Activated T-helper 17 cell treated with anti-CD3 and anti-CD28 coated beads, Interleukin-2, amount 50 U/mL, for 72 hours (primary cell): Measurements from ENCODE around the gene CCDC57. TPM values are rescaled to one million over a fixed set of nuclear protein-coding genes. Genes with fewer than 3 reads are reported as not detected.

Experiments
- ATAC-seq: fragments of 150-1000 bp; cut with Tn5 transposase; replicated peaks from 2 replicates; pipeline ENCODE4 v1.10.0; 2021; ENCODE audit warnings: mild to moderate bottlenecking, moderate library complexity
- H3K27ac Mint-ChIP-seq: one replicate; pipeline ENCODE4 v1.8.0; 2022; ENCODE audit warnings: mixed read lengths
- H3K27me3 Mint-ChIP-seq: one replicate; pipeline ENCODE4 v1.8.0; 2022; ENCODE audit warnings: mixed read lengths
- H3K36me3 Mint-ChIP-seq: one replicate; pipeline ENCODE4 v1.8.0; 2022; ENCODE audit warnings: low read depth, mild to moderate bottlenecking, mixed read lengths
- H3K4me1 Mint-ChIP-seq: one replicate; pipeline ENCODE4 v1.8.0; 2022; ENCODE audit warnings: mixed read lengths
- H3K4me3 Mint-ChIP-seq: one replicate; pipeline ENCODE4 v1.8.0; 2022; ENCODE audit warnings: mild to moderate bottlenecking, mixed read lengths
- H3K9me3 Mint-ChIP-seq: one replicate; pipeline ENCODE4 v1.8.0; 2022; ENCODE audit warnings: mixed read lengths
- total RNA-seq, 2 donors: library from RNA; stranded (reverse); gene quantifications; one replicate each; pipeline ENCODE4 v1.2.3, GENCODE V29; 2022

The CCDC57 gene
- total RNA-seq, 2 donors from 2014 or later = 36.9 to 37.7 TPM

- no peaks in the 10 kb centered on the region for H3K9me3 Mint-ChIP-seq
- H3K4me1 Mint-ChIP-seq = peaks cover 35% of the 10 kb centered on the region
- peak overlapping the region; percentile 65 for H3K4me3 Mint-ChIP-seq
- peak overlapping the region; percentile 96 for H3K27ac Mint-ChIP-seq
- H3K27me3 Mint-ChIP-seq = no peaks in the 10 kb centered on the region
- ATAC-seq = peak; percentile 59
- H3K36me3 Mint-ChIP-seq = peaks cover 95% of the 10 kb centered on the region
These were observed 28.7 kb upstream of the CCDC57 start for GRCh38 chr17:82241183-82241925.

DNA sequence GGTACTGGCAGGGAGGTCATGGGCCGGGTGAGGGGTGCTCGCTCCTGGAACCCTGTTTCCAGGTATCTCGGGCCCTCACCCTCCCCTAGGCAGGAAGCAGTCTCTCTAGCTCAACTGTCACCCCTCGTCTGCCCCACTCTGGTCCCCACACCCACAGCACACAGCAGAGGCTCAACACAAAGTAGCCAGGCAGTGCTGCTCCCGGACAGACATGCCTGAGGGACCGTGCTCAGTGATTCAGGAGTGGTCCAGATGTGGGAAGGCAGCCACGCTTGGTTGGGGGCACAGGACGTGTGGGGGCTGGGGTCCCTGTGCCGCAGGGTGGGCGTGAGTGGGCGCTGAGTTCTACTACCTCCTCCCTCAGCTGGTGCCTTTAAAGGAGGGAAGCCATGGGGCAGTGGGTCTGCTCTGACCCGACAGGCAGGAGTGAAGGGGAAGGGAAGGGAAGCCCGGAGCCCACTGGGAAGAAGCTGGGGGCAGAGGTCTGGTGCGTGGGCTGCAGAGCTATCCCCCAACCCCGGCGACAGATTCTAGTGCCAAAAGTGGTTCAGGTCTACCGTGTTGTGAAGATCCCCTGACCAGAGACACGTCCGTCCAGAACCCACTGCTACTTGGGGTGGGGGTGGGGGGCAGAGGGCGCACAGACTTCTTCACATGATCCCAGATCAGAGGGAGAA lies 28.0 kb upstream of the CCDC57 start:
- peak; percentile 2 for ATAC-seq
- peak overlapping the region; percentile 65 for H3K4me3 Mint-ChIP-seq
- H3K36me3 Mint-ChIP-seq = peaks cover 95% of the 10 kb centered on the region
- no peaks in the 10 kb centered on the region for H3K27me3 Mint-ChIP-seq
- H3K9me3 Mint-ChIP-seq = no peaks in the 10 kb centered on the region
- H3K27ac Mint-ChIP-seq = peak overlapping the region; percentile 96
- peaks cover 35% of the 10 kb centered on the region for H3K4me1 Mint-ChIP-seq

DNA sequence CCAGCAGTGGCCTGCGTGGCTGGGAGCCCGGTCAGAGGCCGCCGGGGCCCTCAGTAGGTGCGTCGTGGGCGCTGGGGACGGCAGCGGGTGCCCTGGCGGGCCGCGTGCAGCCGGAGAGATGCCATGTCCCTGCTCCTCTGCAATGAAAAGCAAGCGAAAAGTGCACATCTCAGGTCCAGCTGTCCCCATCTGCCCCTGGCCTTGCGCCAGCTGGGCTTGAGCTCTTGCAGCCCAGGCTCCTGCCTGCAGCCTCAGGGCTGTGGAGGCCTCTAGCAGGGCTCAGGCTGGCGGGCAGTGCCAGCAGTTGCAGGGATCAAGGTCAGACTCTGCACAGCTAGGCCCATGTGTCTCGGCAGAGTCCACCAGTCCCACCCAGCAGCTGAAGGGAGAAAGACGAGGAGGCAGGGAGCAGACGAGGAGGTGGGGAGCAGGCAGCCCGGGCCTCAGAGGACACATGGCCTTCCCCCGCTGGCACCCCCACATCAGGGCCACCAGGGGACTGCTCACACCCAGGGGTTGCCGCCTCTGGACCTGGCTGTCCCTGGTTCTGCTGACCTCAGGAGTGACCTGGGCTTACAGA lies 27.4 kb upstream of the CCDC57 start:
- Mint-ChIP-seq H3K36me3 (peaks cover 95% of the 10 kb centered on the region), H3K27ac (peak overlapping the region; percentile 96), H3K27me3 (no peaks in the 10 kb centered on the region), H3K9me3 (no peaks in the 10 kb centered on the region), H3K4me3 (peak overlapping the region; percentile 65), H3K4me1 (peaks cover 35% of the 10 kb centered on the region)
- ATAC-seq = peak; percentile 0

DNA sequence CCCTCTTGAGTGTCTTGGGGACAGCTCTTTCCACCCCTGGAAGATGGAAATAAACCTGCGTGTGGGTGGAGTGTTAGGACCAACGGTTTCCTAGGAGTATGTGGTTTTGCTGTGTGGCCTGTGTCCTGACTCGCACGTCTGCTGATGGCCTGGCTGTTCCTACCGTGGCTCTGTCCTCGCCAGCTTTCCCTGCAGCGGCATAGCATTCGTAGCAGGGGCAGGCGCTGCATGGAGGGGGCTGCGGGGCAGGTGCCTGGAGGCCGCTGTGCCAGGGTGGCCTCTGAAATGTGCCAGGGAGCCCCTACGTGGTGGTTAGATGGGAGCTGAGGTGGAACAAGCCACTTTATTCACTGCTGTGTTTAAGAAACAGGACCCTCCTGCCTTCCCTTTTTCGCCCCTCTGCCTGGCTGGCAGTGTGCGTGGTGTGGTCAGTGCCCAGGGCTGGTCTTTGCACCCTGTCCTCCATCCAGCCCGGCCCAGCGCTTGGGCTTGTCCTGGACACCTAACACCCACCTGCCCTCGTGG lies 26.8 kb upstream of the CCDC57 start:
- Mint-ChIP-seq H3K9me3 (no peaks in the 10 kb centered on the region), H3K4me1 (peaks cover 31% of the 10 kb centered on the region), H3K4me3 (peak overlapping the region; percentile 65), H3K27ac (no peak overlapping the region), H3K36me3 (peaks cover 95% of the 10 kb centered on the region), H3K27me3 (no peaks in the 10 kb centered on the region)
- ATAC-seq = peak; percentile 0

DNA sequence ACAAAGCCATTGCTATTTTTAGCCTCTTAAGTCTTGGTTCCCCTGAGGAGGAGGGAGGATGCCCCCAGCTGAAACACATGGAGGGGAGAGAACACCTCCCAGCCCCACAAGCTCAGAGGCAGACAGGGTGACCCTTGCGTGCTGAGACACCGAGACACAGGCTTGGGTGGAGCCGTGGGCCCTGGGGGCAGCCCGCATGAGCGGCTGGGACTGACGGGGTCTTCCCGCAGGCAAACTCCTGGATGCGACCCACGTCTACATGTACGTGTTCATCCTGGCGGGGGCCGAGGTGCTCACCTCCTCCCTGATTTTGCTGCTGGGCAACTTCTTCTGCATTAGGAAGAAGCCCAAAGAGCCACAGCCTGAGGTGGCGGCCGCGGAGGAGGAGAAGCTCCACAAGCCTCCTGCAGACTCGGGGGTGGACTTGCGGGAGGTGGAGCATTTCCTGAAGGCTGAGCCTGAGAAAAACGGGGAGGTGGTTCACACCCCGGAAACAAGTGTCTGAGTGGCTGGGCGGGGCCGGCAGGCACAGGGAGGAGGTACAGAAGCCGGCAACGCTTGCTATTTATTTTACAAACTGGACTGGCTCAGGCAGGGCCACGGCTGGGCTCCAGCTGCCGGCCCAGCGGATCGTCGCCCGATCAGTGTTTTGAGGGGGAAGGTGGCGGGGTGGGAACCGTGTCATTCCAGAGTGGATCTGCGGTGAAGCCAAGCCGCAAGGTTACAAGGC lies 26.0 kb upstream of the CCDC57 start:
- Mint-ChIP-seq H3K27me3 (no peaks in the 10 kb centered on the region), H3K4me3 (peak overlapping the region; percentile 65), H3K27ac (peak overlapping the region; percentile 82), H3K9me3 (no peaks in the 10 kb centered on the region), H3K36me3 (peaks cover 95% of the 10 kb centered on the region), H3K4me1 (peaks cover 23% of the 10 kb centered on the region)
- peak; percentile 57 for ATAC-seq

DNA sequence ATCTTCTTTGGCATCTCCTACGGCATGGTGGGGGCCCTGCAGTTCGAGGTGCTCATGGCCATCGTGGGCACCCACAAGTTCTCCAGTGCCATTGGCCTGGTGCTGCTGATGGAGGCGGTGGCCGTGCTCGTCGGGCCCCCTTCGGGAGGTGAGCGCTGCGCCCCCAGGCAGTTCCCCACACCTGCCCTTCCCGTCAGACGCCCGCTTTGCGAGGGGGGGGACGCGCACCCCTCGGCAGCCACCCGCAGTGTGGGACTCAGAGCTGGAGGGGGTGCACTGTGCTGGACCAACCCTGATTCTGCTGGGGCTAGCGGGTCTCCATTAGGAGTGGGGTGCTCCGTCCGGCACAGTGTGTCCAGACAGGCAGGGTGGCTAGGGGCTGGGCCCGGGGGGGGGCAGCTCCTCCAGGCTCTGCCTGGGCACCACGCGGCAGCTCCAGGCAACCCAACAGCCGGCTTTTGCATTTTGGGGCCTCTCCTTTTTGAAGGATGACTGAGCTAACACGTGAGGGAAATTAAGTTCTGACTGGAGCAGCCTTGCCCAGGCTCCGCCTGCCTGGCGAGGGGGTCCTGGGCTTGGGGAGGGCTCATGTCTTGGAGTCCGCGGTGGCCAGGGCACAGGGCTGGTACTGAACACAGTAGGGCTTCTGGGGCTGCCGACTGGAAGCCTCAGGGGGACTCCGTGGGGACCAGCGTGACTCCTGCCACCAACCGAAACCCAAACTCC lies 25.3 kb upstream of the CCDC57 start:
- no peak for ATAC-seq
- no peaks in the 10 kb centered on the region for H3K27me3 Mint-ChIP-seq
- H3K27ac Mint-ChIP-seq = peak overlapping the region; percentile 82
- peaks cover 95% of the 10 kb centered on the region for H3K36me3 Mint-ChIP-seq
- H3K4me3 Mint-ChIP-seq = peak overlapping the region; percentile 65
- H3K4me1 Mint-ChIP-seq = peaks cover 23% of the 10 kb centered on the region
- H3K9me3 Mint-ChIP-seq = no peaks in the 10 kb centered on the region

- peak overlapping the region; percentile 82 for H3K27ac Mint-ChIP-seq
- no peaks in the 10 kb centered on the region for H3K9me3 Mint-ChIP-seq
- H3K27me3 Mint-ChIP-seq = no peaks in the 10 kb centered on the region
- peaks cover 18% of the 10 kb centered on the region for H3K4me1 Mint-ChIP-seq
- no peak for ATAC-seq
- H3K4me3 Mint-ChIP-seq = peak overlapping the region; percentile 65
- peaks cover 90% of the 10 kb centered on the region for H3K36me3 Mint-ChIP-seq
These were observed 24.6 kb upstream of the CCDC57 start for GRCh38 chr17:82237083-82237745.

DNA sequence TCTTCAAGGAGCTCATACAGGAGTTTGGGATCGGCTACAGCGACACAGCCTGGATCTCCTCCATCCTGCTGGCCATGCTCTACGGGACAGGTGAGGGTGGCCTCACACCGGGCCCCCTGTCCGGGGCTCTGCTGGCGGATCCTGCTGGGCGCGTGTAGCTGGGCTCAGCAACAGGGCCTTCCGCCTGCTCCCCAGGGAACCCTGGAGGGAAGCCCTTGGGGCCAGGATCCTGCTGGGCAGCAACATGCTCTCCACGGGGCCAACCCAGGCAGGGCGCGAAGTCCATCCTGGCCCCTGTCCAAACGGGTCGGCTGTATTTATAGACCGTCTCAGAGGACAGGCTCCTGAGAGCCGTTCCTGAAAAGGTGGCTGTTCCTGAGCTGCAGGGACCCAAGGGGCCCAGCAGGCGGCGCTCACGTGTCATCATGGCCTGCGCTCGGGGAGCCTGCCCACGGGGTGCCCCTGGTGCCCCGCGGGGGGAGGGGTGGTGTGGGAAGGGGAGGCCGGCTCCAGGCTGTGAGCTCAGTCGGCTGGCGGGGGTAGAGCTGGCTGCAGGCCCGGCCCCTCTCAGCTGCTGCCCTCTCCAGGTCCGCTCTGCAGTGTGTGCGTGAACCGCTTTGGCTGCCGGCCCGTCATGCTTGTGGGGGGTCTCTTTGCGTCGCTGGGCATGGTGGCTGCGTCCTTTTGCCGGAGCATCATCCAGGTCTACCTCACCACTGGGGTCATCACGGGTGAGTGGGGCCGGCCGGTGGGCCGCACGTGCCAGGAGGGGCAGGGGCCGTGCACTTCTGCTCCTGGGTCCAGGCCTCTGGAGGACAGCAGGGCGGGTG lies 23.7 kb upstream of the CCDC57 start:
- H3K4me3 Mint-ChIP-seq = peak overlapping the region; percentile 53
- peak overlapping the region; percentile 43 for H3K27ac Mint-ChIP-seq
- H3K36me3 Mint-ChIP-seq = peaks cover 81% of the 10 kb centered on the region
- peaks cover 15% of the 10 kb centered on the region for H3K4me1 Mint-ChIP-seq
- H3K9me3 Mint-ChIP-seq = no peaks in the 10 kb centered on the region
- no peaks in the 10 kb centered on the region for H3K27me3 Mint-ChIP-seq
- no peak for ATAC-seq

GRCh38 chr17:82235775-82236141 lies 23.1 kb upstream of the CCDC57 start:
- Mint-ChIP-seq H3K27ac (peak overlapping the region; percentile 43), H3K27me3 (no peaks in the 10 kb centered on the region), H3K9me3 (no peaks in the 10 kb centered on the region), H3K36me3 (peaks cover 76% of the 10 kb centered on the region), H3K4me3 (peak overlapping the region; percentile 53), H3K4me1 (peaks cover 13% of the 10 kb centered on the region)
- no peak for ATAC-seq

DNA sequence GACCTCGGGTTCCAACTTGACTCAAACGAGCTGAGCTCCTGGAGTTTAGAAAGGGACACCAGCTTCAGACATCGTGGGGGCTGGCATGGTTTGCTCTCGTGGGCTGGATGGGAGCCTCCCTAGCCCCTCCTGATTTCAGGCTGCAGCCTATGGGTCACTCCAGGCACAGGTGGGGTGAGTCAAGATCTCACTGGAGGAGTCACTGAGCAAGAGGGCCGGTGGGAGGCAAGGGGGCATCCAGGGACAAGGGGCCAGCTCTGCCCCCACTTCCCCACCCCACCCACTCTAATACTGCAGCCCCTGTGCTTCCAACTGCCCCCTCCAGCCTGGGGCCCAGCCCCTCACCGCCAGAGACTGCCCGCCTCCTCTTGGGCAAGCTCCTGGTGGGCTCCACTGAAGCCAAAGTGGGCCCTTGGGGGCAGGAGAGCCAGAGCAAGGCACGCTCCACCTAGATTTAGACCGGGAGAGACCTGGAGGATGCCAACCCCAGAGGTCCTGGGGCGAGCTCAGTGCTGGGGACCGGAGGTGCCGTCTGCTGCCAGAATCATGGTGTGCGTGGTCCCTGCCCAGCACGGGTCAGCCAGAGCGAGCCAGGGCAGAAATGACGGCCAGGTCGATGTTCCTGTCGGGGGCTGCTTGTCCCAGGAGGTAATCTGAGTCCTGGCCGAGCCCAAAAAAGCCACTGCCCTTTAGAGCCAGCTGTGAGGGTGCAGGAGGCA lies 22.6 kb upstream of the CCDC57 start:
- Mint-ChIP-seq H3K4me1 (peaks cover 8% of the 10 kb centered on the region), H3K27me3 (no peaks in the 10 kb centered on the region), H3K9me3 (no peaks in the 10 kb centered on the region), H3K4me3 (peak overlapping the region; percentile 53), H3K27ac (peak overlapping the region; percentile 17), H3K36me3 (peaks cover 75% of the 10 kb centered on the region)
- no peak for ATAC-seq

DNA sequence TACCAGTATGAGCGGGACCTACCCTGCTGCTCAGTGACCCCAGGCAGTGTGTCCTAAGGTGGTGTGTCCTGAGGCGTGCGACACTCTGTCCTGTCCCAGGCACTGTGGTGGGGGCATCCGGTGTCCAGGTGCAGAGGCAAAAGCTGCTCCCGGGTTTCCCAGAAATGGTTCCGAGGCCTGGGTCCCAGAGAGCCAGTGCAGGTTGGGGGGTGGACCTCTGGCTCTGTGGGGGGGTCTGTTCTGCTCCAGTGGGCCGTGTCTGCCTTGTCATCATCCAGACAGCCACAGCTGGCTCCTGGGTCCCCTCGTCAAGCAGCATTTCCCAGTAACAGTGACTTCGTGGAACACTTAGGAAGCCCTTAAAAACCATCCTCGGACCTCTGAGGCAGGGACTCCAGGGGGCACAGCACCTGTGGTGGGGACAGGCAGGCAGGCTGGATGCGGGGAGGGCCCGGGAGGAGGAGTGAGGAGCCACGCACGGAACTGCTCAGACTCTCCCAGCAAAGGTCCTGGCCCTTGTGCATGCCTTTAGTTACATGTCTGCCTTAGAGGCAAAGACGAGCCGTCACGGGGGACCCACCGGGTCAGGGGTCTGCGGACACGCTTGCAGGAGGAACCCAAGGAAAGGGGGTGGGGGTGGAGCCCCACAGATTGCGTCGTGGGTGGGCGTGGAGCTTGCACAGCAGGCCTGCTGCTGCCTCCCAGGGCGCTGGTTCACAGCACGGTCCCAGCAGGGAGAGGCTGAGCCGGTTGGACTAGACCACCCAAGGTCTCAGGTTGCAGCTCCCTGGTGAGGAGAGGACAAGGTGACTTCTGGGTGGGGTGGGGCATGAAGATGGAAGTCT lies 21.8 kb upstream of the CCDC57 start:
- no peak for ATAC-seq
- no peaks in the 10 kb centered on the region for H3K27me3 Mint-ChIP-seq
- H3K36me3 Mint-ChIP-seq = peaks cover 75% of the 10 kb centered on the region
- peaks cover 8% of the 10 kb centered on the region for H3K4me1 Mint-ChIP-seq
- H3K9me3 Mint-ChIP-seq = no peaks in the 10 kb centered on the region
- peak overlapping the region; percentile 53 for H3K4me3 Mint-ChIP-seq
- H3K27ac Mint-ChIP-seq = peak overlapping the region; percentile 17
